Heart right ventricle (tissue), 16 donors: ENCODE data around the gene DCST2. TPM values are rescaled to one million over a fixed set of nuclear protein-coding genes. Genes with fewer than 3 reads are reported as not detected.

Source experiments
- ATAC-seq, 8 donors: fragments of 200-7000 bp; cut with Tn5 transposase; one replicate each; pipeline ENCODE4 v1.9.1; 2020; ENCODE audit warnings: mild to moderate bottlenecking in 8 of 8, moderate library complexity in 8 of 8, moderate number of reproducible peaks in 1 of 8
- DNase-seq, 2 donors: peaks; one replicate each; pipeline ENCODE4 v3.0.0-alpha.2; 2020
- H3K27ac ChIP-seq, 10 donors: fragments of 200-600 bp; sonication (generic) in 2 of 10; one replicate each; pipeline versions ENCODE4 v1.5.0 to v1.8.0; 2020 to 2022; ENCODE audit warnings: mild to moderate bottlenecking in 3 of 10
- H3K27me3 ChIP-seq, 7 donors: fragments of 200-600 bp; one replicate each; pipeline ENCODE4 v1.8.0; 2021 to 2022; ENCODE audit warnings: mild to moderate bottlenecking in 2 of 7
- H3K36me3 ChIP-seq, 9 donors: fragments of 200-600 bp; sonication (generic) in 1 of 9; one replicate each; pipeline versions ENCODE4 v1.5.0 to v1.8.0; 2020 to 2022; ENCODE audit warnings: mild to moderate bottlenecking in 2 of 9
- H3K4me1 ChIP-seq, 9 donors: fragments of 200-600 bp; sonication (generic) in 1 of 9; one replicate each; pipeline versions ENCODE4 v1.5.0 to v1.8.0; 2020 to 2022; ENCODE audit warnings: mild to moderate bottlenecking in 4 of 9
- H3K4me3 ChIP-seq, 10 donors: fragments of 200-600 bp; sonication (generic) in 2 of 10; one replicate each; pipeline versions ENCODE4 v1.5.0 to v1.8.0; 2020 to 2022; ENCODE audit warnings: mild to moderate bottlenecking in 7 of 10, moderate library complexity in 2 of 10
- H3K9me3 ChIP-seq, 11 donors: fragments of 200-600 bp in 10 of 11; sonication (generic) in 2 of 11; one replicate each; pipeline versions ENCODE4 v1.5.0 to v1.8.0; 2013 to 2022; ENCODE audit warnings: mild to moderate bottlenecking in 2 of 11, control low read depth in 1 of 11, moderate library complexity in 1 of 11
- CTCF ChIP-seq, 9 donors: fragments of 200-600 bp; sonication (generic) in 2 of 9; IDR thresholded peaks; one replicate each; pipeline versions ENCODE4 v1.5.0 to v1.8.0; 2021 to 2022; ENCODE audit warnings: antibody characterized with exemption in 9 of 9, mild to moderate bottlenecking in 5 of 9, moderate library complexity in 1 of 9
- WGBS, 2 donors: extraction: QIAGEN DNeasy Blood & Tissue Kit; methylation state at CpG; one replicate each; pipeline ENCODE4 v1.1.7; 2013; ENCODE audit warnings: inconsistent platforms in 1 of 2; 5-methylcytosine and 5-hydroxymethylcytosine counted together
- intact Hi-C, 10 donors: fragments of 100-400 bp; cut with DNase I; formaldehyde crosslinking; loops; one replicate each; pipeline versions ENCODE4 v1.11.1 to v1.14.2; 2022
- polyA plus RNA-seq, 2 donors: library from polyadenylated mRNA; stranded (reverse); fragments of 200-250 nt; gene quantifications; one replicate each; pipeline ENCODE4 v1.2.3, GENCODE V29; 2013
- total RNA-seq, 10 donors: library from RNA; stranded (reverse); fragmentation: NEBNext Ultra II Directional in 3 of 10; extraction: Animal tissue kit (Norgen Biotek cat#: 25700) in 3 of 10; gene quantifications; one replicate each; pipeline versions ENCODE4 v1.2.1 to v1.2.4, GENCODE V29; 2021 to 2023
- donor health status: Arrhythmogenic right ventricular cardiomyopathy.
- donor health status: ischemic (EF 13 %, LVEDD 7.1; RV severe dilation, severe dysfunction).
- donor health status: healthy with polysubstance abuse.
- donor health status: DM: no; HTN: yes; CAD: no.
- donor health status: DM: no; HTN: no; CAD: no.
- donor health status: ischemic (EF 25% LVEDD 6.9; RV normal size, moderate dysfunction).
- donor health status: ischemic (EF 25% LVEDD 5.7; RV mildly dilated, moderate dysfunction).
- donor health status: healthy.
- donor health status: DM: yes; HTN: yes; CAD: no.
- donor health status: Ischemic cardiomyopathy.
- donor health status: ischemic (EF 35%, LVEDD 5.7; RV mildly dilated, moderate dysfunction).
- donor health status: nonischemic (EF 11% LVEDD 7.7; RV severe dilation, severe dysfunction).
- donor health status: DM: yes; HTN: yes; CAD: no.
- donor health status: PGD.
- donor health status: ischemic (EF 29% LVEDD 5.4; RV normal size, mild dysfunction).
- donor health status: nonischemic (EF 23%, LVEDD 6.1; RV moderate dilation, normal function).

Gene DCST2
- total and polyA plus RNA-seq, 12 donors = 0.15 to 1.8 (median 0.32) TPM; not detected in 1

DNA sequence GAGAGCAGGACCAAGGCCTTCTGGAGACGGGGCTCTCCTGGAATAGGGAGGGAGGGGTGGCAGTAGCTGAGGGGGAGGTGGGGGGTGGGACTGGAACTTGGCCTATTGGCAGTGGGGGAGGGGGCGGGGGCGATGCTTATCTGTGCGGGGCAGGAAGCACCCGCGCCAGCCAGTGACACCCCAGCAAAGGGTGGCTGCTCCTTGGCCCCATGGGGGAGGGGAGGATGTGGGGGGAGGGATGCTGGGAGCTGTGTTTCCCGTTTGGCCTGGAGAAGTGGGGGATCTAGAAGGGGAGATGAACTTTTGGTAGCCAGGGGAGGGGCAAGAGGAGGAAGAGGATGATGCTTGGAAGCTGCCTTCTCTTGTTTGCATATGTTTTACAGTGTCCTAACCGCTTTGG lies 19.9 kb downstream of the DCST2 start:
- H3K36me3 ChIP-seq = peaks cover 0 to 35% (median 9%) of the 10 kb centered on the region in 9 donors
- no peaks in the 10 kb centered on the region for H3K9me3 ChIP-seq
- no peak for ATAC-seq
- no peak for TF ChIP-seq CTCF (IDR thresholded peaks at IDR 0.05)
- no peaks in the 10 kb centered on the region for H3K27me3 ChIP-seq
- intact Hi-C loops = loop anchor here in 1 of 10 donors (10.0 kb wide), 1 partner anchor 59 kb away; the partner anchor contains the start of gene PBXIP1
- peaks cover 12 to 82% (median 43%) of the 10 kb centered on the region in 9 donors for H3K4me1 ChIP-seq
- WGBS, 2 donors = 50 to 56% methylated on average over 8 of the region's 8 CpGs
- DNase-seq = no peak
- H3K4me3 ChIP-seq = no peak overlapping the region
- H3K27ac ChIP-seq = peak overlapping the region in 3 of 10 donors; percentile 27 to 95 (median 48)

GRCh38 chr1:155012776-155013602 lies 20.6 kb downstream of the DCST2 start:
- no peak for TF ChIP-seq CTCF (IDR thresholded peaks at IDR 0.05)

DNA sequence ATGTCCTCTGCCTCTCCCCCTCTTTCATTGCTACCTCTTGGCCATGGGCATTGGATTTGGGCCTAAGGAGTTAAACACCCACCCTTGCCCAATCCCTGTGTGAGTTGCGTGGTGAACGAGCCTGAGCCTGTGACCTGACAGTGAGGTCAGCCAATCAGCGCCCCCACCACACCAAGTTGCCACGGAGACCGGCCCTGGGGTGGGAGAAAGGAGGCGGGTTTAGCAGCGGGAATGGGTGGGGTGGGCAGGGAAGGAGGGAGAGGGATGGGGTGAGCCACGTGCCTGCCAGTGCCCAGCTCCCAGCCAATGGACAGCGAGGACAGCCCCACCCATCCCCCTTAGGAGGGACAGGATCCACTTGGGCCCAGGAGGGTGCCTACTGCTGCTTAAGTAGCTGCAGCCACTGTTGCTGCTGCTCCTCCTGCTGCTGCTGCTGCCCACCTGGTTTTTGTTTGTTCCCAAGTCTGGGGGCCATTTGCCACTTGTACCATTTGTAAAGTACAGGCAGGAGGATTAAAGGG lies 21.5 kb downstream of the DCST2 start:
- peaks cover 0 to 35% (median 9%) of the 10 kb centered on the region in 9 donors for H3K36me3 ChIP-seq
- ATAC-seq (peak; percentile 7 to 45 (median 30)), DNase-seq (peak; percentile 62 to 67)
- peak overlapping the region in 8 of 10 donors; percentile 31 to 95 (median 60) for H3K27ac ChIP-seq
- intact Hi-C loops = loop anchor here in 1 of 10 donors (10.0 kb wide), 1 partner anchor 57 kb away; the partner anchor contains the start of gene PBXIP1
- H3K9me3 ChIP-seq = no peaks in the 10 kb centered on the region
- no peak overlapping the region for H3K4me3 ChIP-seq
- peaks cover 10 to 82% (median 51%) of the 10 kb centered on the region in 9 donors for H3K4me1 ChIP-seq
- no peaks in the 10 kb centered on the region for H3K27me3 ChIP-seq
- no peak for TF ChIP-seq CTCF (IDR thresholded peaks at IDR 0.05)
- WGBS, 2 donors = 18 to 24% methylated on average over 9 of the region's 9 CpGs

More at GRCh38 chr1:155012776-155013602, 20.6 kb downstream of the DCST2 start:
- Histone ChIP-seq H3K9me3 (no peaks in the 10 kb centered on the region), H3K36me3 (peaks cover 0 to 35% (median 9%) of the 10 kb centered on the region in 9 donors), H3K4me3 (no peak overlapping the region), H3K4me1 (peaks cover 10 to 82% (median 47%) of the 10 kb centered on the region in 9 donors), H3K27me3 (no peaks in the 10 kb centered on the region), H3K27ac (peak overlapping the region in 7 of 10 donors; percentile 6 to 95 (median 49))
- ATAC-seq (no peak), DNase-seq (no peak)
- intact Hi-C loops = loop anchor here in 1 of 10 donors (10.0 kb wide), 1 partner anchor 58 kb away; the partner anchor contains the start of gene PBXIP1
- 70 to 71% methylated on average over 3 of the region's 3 CpGs for WGBS, 2 donors

- Histone ChIP-seq H3K36me3 (peaks cover 0 to 31% (median 9%) of the 10 kb centered on the region in 9 donors), H3K4me3 (no peak overlapping the region), H3K4me1 (peaks cover 8 to 82% (median 52%) of the 10 kb centered on the region in 9 donors), H3K27ac (peak overlapping the region in 8 of 10 donors; percentile 31 to 95 (median 60)), H3K9me3 (no peaks in the 10 kb centered on the region), H3K27me3 (no peaks in the 10 kb centered on the region)
- no peak for TF ChIP-seq CTCF (IDR thresholded peaks at IDR 0.05)
- 85 to 92% methylated on average over 6 of the region's 6 CpGs for WGBS, 2 donors
- ATAC-seq = no peak
- DNase-seq = no peak
- intact Hi-C loops = loop anchor here in 1 of 10 donors (10.0 kb wide), 1 partner anchor 57 kb away; the partner anchor contains the start of gene PBXIP1
Measured at GRCh38 chr1:155011437-155012025, 22.1 kb downstream of the DCST2 start.
